Esophagus mucosa (tissue), 1 donor: Measurements from ENCODE around the gene NUP93. TPM values are rescaled to one million over a fixed set of nuclear protein-coding genes. Genes with fewer than 3 reads are reported as not detected.
"Not testable (repeated sequence)": the region's sequence is repeated elsewhere in the genome, so short reads cannot be mapped to it uniquely, and the experiment has no call there.

Experiments used
- ATAC-seq: fragments of 200-7000 bp; cut with Tn5 transposase; one replicate; pipeline ENCODE4 v1.9.1; 2020
- total RNA-seq: library from RNA; stranded (reverse); gene quantifications from one replicate; pipeline ENCODE4 v1.2.4, GENCODE V29; 2023
- donor health status: DM: yes; HTN: yes; CAD: no.

NUP93 gene
- total RNA-seq, 1 donor from 2014 or later, result 52.3 TPM

- ATAC-seq, result no peak
Measured at GRCh38 chr16:56851671-56852400, 121.9 kb downstream of the NUP93 start.

GRCh38 chr16:56852401-56852730 is 122.4 kb downstream of the NUP93 start:
- no peak for ATAC-seq

GRCh38 chr16:56852968-56853367 is 123.0 kb downstream of the NUP93 start:
- no peak for ATAC-seq

GRCh38 chr16:56855201-56855600 is 125.3 kb downstream of the NUP93 start:
- ATAC-seq, result no peak

- no peak for ATAC-seq
Measured at GRCh38 chr16:56855946-56856345, 126.0 kb downstream of the NUP93 start.

- no peak for ATAC-seq
Measured at GRCh38 chr16:56856876-56857447, 127.0 kb downstream of the NUP93 start.

GRCh38 chr16:56858374-56858773 is 128.4 kb downstream of the NUP93 start:
- no peak for ATAC-seq

GRCh38 chr16:56859636-56860035 is 129.7 kb downstream of the NUP93 start:
- no peak for ATAC-seq

GRCh38 chr16:56860226-56861020 is 130.5 kb downstream of the NUP93 start:
- no peak for ATAC-seq

GRCh38 chr16:56861092-56861610 is 131.2 kb downstream of the NUP93 start:
- ATAC-seq, result no peak

GRCh38 chr16:56861756-56862155 is 131.8 kb downstream of the NUP93 start:
- ATAC-seq, result no peak

GRCh38 chr16:56862776-56863175 is 132.8 kb downstream of the NUP93 start:
- no peak for ATAC-seq

GRCh38 chr16:56864960-56865359 is 135.0 kb downstream of the NUP93 start, which contains the start of gene SLC12A3:
Gene SLC12A3, plus strand, starts transcription at chr16:56865207. Its CDS starts 29 bp downstream, at chr16:56865236.
- no peak for ATAC-seq

- no peak for ATAC-seq
Measured at GRCh38 chr16:56865394-56866062, 135.6 kb downstream of the NUP93 start.

- peak; percentile 28 for ATAC-seq
Measured at GRCh38 chr16:56866955-56867830, 137.3 kb downstream of the NUP93 start.

GRCh38 chr16:56868175-56868574 is 138.2 kb downstream of the NUP93 start:
- ATAC-seq, result no peak

- not testable (repeated sequence) for ATAC-seq
Measured at GRCh38 chr16:56868766-56869165, 138.8 kb downstream of the NUP93 start.

- peak; percentile 13 for ATAC-seq
Measured at GRCh38 chr16:56869513-56870275, 139.8 kb downstream of the NUP93 start.

GRCh38 chr16:56870276-56870888 is 140.5 kb downstream of the NUP93 start:
- no peak for ATAC-seq

- peak; percentile 65 for ATAC-seq
Measured at GRCh38 chr16:56871172-56871593, 141.3 kb downstream of the NUP93 start.
